Tibial nerve (tissue), 4 donors: Measurements from ENCODE around the gene HRK. TPM values are rescaled to one million over a fixed set of nuclear protein-coding genes. Genes with fewer than 3 reads are reported as not detected.

Experiments used
- DNase-seq, 2 donors: peaks; one replicate each; pipeline ENCODE4 v3.0.0-alpha.2; 2019; ENCODE audit warnings: low spot score in 2 of 2
- H3K27ac ChIP-seq, 4 donors: fragments of 200-600 bp; sonication (generic) in 3 of 4; one replicate each; pipeline ENCODE4 v1.5.1; 2017 to 2019; ENCODE audit warnings: mild to moderate bottlenecking in 1 of 4
- H3K27me3 ChIP-seq, 2 donors: fragments of 200-600 bp; sonication (generic) in 1 of 2; one replicate each; pipeline versions ENCODE4 v1.5.1 to v1.6.0; 2017 to 2019
- H3K36me3 ChIP-seq, 3 donors: fragments of 200-600 bp; sonication (generic); one replicate each; pipeline ENCODE4 v1.5.1; 2018 to 2019
- H3K4me1 ChIP-seq, 4 donors: fragments of 200-600 bp; sonication (generic) in 3 of 4; one replicate each; pipeline ENCODE4 v1.5.1; 2017 to 2019
- H3K4me3 ChIP-seq, 4 donors: fragments of 200-600 bp; sonication (generic) in 3 of 4; one replicate each; pipeline ENCODE4 v1.5.1; 2017 to 2019; ENCODE audit warnings: mild to moderate bottlenecking in 1 of 4, moderate library complexity in 1 of 4
- H3K9me3 ChIP-seq, 4 donors: fragments of 200-600 bp; sonication (generic) in 3 of 4; one replicate each; pipeline ENCODE4 v1.5.1; 2017 to 2019
- EP300 ChIP-seq, 2 donors: sonication (generic); formaldehyde crosslinking; IDR thresholded peaks; one replicate each; pipeline ENCODE4 v1.6.1; 2017; ENCODE audit warnings: antibody characterized with exemption in 2 of 2, mild to moderate bottlenecking in 1 of 2
- POLR2A ChIP-seq, 2 donors: fragments of 450-650 bp; IDR thresholded peaks; one replicate each; pipeline ENCODE4 v1.6.1; 2017; ENCODE audit warnings: antibody characterized with exemption in 2 of 2, mild to moderate bottlenecking in 2 of 2, moderate library complexity in 2 of 2
- WGBS, 2 donors: methylation state at CpG; one replicate each; pipeline ENCODE4 v1.1.5; 2018; 5-methylcytosine and 5-hydroxymethylcytosine counted together
- total RNA-seq, 4 donors: library from RNA; depleted of rRNA; stranded (reverse); fragments of >200 nt; gene quantifications; one replicate each; pipeline ENCODE4 v1.1.0, GENCODE V29; 2016
- TF ChIP-seq, protein P1 (sequence below), 5 experiments: fragments of 200-600 bp in 3 of 5; fragments of 450-650 bp in 2 of 5; sonication (generic) in 3 of 5; IDR thresholded peaks; one replicate each; pipeline ENCODE4 v1.5.1; 2016 to 2019; ENCODE audit warnings: antibody characterized with exemption in 5 of 5, mild to moderate bottlenecking in 3 of 5, moderate library complexity in 2 of 5

Gene HRK
- total RNA-seq, 4 donors from 2014 or later: under 0.01 to 0.21 TPM; not detected in 2

GRCh38 chr12:116874324-116874995 is 6.8 kb downstream of the HRK start:
- no peaks in the 10 kb centered on the region for H3K36me3 ChIP-seq
- peaks cover 0 to 24% (median 0%) of the 10 kb centered on the region in 4 donors for H3K9me3 ChIP-seq
- no peak overlapping the region for H3K4me3 ChIP-seq
- H3K27me3 ChIP-seq: peaks cover 0 to 51% of the 10 kb centered on the region in 2 donors
- TF ChIP-seq POLR2A (IDR thresholded peaks at IDR 0.05) (no peak), EP300 (IDR thresholded peaks at IDR 0.05) (no peak)
- TF ChIP-seq, protein P1, sequence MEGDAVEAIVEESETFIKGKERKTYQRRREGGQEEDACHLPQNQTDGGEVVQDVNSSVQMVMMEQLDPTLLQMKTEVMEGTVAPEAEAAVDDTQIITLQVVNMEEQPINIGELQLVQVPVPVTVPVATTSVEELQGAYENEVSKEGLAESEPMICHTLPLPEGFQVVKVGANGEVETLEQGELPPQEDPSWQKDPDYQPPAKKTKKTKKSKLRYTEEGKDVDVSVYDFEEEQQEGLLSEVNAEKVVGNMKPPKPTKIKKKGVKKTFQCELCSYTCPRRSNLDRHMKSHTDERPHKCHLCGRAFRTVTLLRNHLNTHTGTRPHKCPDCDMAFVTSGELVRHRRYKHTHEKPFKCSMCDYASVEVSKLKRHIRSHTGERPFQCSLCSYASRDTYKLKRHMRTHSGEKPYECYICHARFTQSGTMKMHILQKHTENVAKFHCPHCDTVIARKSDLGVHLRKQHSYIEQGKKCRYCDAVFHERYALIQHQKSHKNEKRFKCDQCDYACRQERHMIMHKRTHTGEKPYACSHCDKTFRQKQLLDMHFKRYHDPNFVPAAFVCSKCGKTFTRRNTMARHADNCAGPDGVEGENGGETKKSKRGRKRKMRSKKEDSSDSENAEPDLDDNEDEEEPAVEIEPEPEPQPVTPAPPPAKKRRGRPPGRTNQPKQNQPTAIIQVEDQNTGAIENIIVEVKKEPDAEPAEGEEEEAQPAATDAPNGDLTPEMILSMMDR (IDR thresholded peaks at IDR 0.05): no peak
- no peak for DNase-seq
- WGBS, 2 donors: 97 to 98% methylated on average over 4 of the region's 4 CpGs
- peaks cover 0 to 19% (median 14%) of the 10 kb centered on the region in 4 donors for H3K4me1 ChIP-seq
- no peak overlapping the region for H3K27ac ChIP-seq

- DNase-seq: no peak
- Histone ChIP-seq H3K27ac (no peak overlapping the region), H3K27me3 (peaks cover 0 to 13% of the 10 kb centered on the region in 2 donors), H3K9me3 (peaks cover 0 to 22% (median 0%) of the 10 kb centered on the region in 4 donors), H3K4me1 (no peaks in the 10 kb centered on the region), H3K36me3 (no peaks in the 10 kb centered on the region), H3K4me3 (no peak overlapping the region)
- 75 to 79% methylated on average over 4 of the region's 4 CpGs for WGBS, 2 donors
- TF ChIP-seq EP300 (IDR thresholded peaks at IDR 0.05) (no peak), POLR2A (IDR thresholded peaks at IDR 0.05) (no peak)
- TF ChIP-seq, protein P1 (IDR thresholded peaks at IDR 0.05): no peak
Observed at GRCh38 chr12:116870306-116870705, 10.9 kb downstream of the HRK start.

- peaks cover 0 to 4% of the 10 kb centered on the region in 2 donors for H3K27me3 ChIP-seq
- WGBS, 2 donors: 83 to 84% methylated on average over 2 of the region's 2 CpGs
- DNase-seq: no peak
- no peaks in the 10 kb centered on the region for H3K4me1 ChIP-seq
- no peak overlapping the region for H3K27ac ChIP-seq
- no peaks in the 10 kb centered on the region for H3K9me3 ChIP-seq
- no peaks in the 10 kb centered on the region for H3K36me3 ChIP-seq
- TF ChIP-seq, protein P1 (IDR thresholded peaks at IDR 0.05): no peak
- TF ChIP-seq POLR2A (IDR thresholded peaks at IDR 0.05): no peak
- H3K4me3 ChIP-seq: no peak overlapping the region
Observed at GRCh38 chr12:116867523-116867922, 13.7 kb downstream of the HRK start.

- H3K36me3 ChIP-seq: no peaks in the 10 kb centered on the region
- H3K4me3 ChIP-seq: no peak overlapping the region
- 67 to 70% methylated on average over 13 of the region's 13 CpGs for WGBS, 2 donors
- no peaks in the 10 kb centered on the region for H3K27me3 ChIP-seq
- TF ChIP-seq POLR2A (IDR thresholded peaks at IDR 0.05): no peak
- no peak for TF ChIP-seq EP300 (IDR thresholded peaks at IDR 0.05)
- TF ChIP-seq, protein P1 (IDR thresholded peaks at IDR 0.05): no peak
- H3K27ac ChIP-seq: no peak overlapping the region
- H3K4me1 ChIP-seq: peaks cover 0 to 24% (median 6%) of the 10 kb centered on the region in 4 donors
- DNase-seq: no peak
- H3K9me3 ChIP-seq: no peaks in the 10 kb centered on the region
Observed at GRCh38 chr12:116864371-116865160, 16.7 kb downstream of the HRK start.

GRCh38 chr12:116863275-116863767 is 17.9 kb downstream of the HRK start:
- DNase-seq: no peak
- Histone ChIP-seq H3K27me3 (no peaks in the 10 kb centered on the region), H3K9me3 (no peaks in the 10 kb centered on the region), H3K4me1 (peaks cover 0 to 27% (median 6%) of the 10 kb centered on the region in 4 donors), H3K27ac (no peak overlapping the region), H3K4me3 (no peak overlapping the region), H3K36me3 (no peaks in the 10 kb centered on the region)
- 47 to 60% methylated on average over 6 of the region's 6 CpGs for WGBS, 2 donors
- TF ChIP-seq, protein P1 (IDR thresholded peaks at IDR 0.05): peak in 2 of 5 experiments; percentile 6 to 17
- TF ChIP-seq POLR2A (IDR thresholded peaks at IDR 0.05): no peak
